Embryonic facial prominence (tissue), 1 donor: ENCODE measurements around the gene SMG1.

ENCODE experiments used
- DNase-seq: peaks from one replicate; pipeline ENCODE4 v3.0.0-alpha.2; 2016; ENCODE audit errors: extremely low spot score

SMG1 gene

DNA sequence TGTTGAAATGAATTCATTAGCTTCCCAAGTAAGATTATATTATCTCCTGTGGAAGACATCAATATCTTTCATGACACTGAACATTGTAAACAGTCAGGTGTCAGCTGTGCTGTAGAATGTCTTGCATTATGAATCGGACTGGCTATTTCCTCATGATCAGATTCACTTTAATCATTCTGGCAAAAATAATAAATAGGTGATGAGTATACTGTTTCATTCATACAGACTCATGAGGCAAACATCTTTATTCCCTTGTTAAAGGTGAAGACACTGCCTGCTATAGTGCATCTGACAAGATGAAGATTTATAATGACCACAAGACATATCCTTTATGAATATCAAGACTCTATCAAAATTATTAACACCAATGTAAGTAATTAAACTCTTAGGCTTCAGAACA lies 73.6 kb downstream of the SMG1 start:
- DNase-seq: no peak

DNA sequence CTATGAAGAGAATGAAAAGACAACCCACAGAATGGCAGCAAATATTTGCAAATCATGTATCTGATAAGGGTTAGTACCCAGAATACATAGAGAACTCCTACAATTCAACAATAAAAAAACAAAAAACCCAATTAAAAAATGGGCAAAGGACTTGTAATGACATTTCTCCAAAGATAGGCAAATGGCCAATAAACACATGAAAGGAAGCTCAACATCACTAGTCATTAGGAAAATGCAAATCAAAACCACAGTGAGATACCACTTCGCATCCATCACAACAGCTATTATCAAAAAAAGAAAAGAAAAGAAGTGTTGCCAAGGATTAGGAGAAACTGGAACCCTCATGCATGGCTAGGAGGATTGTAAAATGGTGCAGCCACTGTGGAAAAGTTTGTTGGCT lies 79.8 kb downstream of the SMG1 start:
- no peak for DNase-seq

DNA sequence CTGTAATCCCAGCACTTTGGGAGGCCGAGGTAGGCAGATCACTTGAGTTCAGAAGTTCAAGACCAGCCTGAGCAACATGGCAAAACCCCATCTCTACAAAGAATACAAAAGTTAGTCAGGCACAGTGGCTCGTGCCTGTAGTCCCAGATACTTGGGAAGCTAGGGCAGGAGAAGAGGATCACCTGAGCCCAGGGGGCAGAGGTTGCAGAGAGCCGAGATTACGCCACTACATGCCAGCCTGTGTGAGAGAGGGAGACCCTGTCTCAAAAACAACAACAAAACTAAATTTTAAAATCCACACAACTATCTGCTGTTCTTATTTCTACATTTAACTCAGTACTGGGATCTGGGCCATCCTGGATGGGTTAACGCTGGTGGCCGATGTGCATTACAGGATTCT lies 83.6 kb downstream of the SMG1 start:
- DNase-seq: no peak

DNA sequence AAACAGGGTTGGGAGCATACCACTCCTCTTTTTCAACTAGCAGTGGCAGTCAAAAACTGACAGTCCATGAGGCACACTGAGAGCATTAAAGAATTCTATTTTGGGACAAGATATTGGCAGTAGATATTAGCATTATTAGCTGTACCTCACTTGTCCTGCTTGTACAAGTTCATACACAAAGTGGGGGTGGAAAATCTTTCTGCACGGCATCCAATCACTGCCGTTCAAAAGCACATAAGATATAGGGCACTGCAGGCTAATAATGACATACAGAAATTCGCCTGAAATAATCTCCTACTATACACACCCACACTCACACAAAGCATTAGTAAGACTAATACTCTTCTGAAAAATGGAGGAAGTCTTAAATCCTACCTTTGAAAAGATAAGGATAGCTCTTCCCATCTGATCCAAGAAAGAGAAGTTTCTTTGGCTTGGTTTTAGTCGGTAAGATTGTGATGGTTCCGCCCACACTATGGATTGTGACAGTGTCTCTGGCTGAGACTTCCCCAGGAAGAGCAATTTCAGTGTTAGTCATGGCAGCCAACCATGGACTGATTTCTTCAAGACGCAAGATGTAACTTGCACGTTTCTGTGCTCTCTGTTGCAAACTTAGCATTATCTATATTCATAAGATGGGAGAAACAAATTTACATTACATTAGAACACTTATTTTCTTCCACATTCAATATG lies 84.2 kb downstream of the SMG1 start:
- no peak for DNase-seq

DNA sequence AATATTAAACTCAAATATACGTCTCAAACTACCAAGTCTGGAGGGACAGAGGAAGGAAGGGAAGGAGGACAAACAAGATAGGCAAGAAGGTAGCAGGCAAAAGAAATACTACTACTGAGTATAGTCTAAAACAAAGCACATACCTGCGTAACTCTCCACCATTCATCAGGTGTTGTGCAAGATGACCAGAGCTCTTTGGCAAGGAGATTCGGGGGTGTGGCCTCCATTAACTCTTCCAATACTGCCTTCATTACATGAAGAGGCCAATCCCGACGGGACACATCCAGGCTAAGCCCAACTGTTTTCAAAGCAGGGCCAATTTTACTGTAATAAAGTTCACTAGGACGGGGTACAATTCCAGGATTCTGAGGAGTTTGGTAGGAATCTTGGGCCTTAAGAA lies 86.7 kb downstream of the SMG1 start:
- DNase-seq: no peak

DNA sequence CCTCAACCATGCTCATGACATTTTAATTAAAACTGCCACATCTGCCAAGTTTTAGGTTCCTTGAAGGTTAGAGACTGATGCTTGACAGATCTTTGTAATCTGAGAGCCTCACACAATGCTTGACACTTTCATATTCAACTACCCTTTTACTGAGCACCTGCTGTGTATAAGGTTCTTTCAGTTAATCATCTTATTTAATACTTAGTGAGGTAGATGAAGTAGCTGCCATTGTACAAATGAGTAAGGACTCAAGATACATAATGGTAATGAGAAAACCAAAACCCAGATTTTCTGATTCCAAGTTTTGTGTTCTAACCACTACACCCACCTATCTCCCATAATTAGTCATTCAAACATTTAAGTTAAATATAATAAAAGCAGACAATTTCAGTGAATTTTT lies 89.5 kb downstream of the SMG1 start:
- DNase-seq: no peak

DNA sequence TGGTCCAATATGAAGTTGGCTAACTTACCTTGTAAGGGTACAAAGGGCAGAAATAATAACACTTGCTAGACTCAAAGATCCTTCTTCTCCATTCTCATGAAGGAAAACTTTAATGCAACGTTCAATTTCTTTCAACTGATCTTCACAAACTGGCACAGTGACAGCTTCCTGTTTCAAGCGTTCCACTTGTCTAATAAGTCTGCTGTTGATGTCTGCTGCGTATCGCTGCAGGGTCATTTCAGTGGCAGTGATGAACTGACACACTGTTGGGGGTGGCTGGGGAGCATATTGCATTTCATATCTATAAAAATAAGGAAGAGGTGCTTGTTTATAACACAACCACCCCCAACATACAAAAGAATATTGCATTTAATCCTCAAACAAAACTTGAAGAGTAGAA lies 91.3 kb downstream of the SMG1 start:
- no peak for DNase-seq

DNA sequence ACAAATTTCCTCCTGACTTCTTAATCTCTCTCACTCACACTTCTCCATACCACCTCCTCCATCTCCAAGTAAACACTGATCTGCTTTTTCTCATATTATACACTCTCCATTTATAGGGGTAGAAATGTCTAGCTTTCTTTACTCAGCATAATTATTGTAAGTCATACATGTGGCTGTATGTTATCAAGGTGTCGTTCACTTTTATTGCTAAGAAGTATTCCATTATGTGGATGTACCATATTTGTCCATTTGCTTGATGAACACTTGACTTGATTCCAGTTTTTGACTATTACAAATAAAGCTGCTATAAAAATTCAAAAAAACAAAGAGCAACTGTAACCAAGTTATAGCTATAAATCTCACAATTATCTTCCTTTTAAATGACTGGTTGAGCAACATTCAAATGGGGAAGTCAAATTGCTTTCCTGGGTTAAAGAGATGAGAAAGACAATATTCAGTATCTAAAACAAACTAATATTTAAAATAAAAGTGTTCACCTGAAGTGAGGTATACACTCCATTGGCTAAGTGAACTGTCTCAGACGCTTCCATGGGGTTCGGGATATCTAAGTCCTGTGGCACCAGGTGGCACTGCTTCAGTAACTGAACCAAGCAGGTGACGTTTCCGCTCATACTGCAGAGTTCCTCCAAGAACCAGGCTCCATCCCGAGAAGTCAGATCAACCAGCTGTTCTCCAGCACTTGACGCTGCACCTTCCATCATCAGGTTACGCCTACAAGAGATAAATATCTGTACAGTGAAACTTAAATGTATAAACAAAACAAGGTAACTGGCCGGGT lies 92.3 kb downstream of the SMG1 start:
- no peak for DNase-seq

DNA sequence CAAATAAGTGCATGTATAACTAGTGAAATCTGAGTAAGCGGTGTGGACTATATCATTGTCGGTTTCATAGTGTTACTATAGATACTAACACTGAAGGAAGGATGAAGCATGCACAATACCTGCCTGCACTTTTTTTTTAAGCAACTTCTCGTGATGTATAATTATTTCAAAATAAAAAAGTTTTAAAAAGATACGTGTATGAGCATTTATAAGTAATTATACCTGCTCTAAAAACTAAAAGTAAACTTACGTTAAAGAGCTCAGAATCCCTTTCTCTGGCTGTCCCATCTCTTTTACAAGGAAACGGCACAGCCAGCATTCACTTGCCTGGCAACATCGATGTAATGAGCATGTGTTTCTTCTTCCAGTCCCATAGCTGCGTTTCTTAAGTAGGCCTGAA lies 93.6 kb downstream of the SMG1 start:
- no peak for DNase-seq

DNA sequence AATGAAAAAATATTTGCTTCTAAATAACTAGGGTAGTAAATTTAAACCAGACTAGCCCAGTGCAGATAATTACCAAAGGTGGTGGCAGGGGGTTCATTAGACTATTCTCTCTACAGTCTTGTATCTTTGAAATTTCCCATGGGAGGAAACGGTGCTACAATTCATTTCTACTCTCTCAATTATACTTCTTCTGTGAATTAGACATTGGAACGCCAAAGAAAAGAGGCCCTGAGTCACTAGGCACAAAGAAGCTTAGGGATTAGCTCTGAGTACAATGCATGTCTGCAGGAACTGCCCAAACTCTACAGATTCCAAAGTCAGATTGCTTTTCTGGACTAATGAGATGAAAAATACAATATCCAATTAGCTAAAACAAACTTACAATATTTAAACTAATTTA lies 94.2 kb downstream of the SMG1 start:
- no peak for DNase-seq

DNA sequence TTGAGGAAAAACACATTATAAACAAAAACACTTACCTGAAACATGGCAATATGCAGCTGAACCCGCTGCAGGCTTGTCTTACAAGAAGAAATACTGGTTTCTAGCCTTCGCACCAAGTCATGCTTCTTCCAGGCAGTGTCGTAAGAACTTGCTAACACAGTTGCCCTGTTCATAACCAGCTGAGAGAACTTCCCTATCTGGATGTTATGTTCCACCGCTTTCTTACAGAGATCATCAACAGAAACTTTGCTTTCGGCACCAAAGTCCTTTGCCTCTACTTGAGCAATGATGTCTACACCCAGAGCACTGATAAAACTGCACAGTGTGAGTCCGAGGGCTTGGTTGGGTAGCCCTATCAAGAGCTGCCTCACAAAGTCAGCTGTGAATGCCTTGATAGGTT lies 97.0 kb downstream of the SMG1 start:
- DNase-seq: no peak

DNA sequence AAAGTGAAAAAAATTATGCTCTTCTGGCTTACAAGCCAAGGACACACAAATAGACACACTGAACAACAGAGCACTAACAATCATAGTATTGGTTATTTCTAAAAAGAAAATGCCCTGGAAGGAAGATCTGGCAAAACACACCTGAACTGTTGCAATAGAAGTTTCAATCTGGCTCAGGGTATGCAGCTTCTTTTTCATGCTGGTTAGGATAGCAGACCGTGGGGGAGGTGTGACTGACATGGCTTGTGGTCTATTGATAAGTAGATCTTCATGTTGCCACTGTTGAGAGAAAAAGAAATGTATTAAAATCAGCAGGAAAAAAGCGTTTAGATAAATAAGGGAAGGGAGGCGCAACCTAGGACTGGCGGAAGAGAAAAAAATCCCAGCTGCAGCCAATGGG lies 98.3 kb downstream of the SMG1 start:
- DNase-seq: no peak

DNA sequence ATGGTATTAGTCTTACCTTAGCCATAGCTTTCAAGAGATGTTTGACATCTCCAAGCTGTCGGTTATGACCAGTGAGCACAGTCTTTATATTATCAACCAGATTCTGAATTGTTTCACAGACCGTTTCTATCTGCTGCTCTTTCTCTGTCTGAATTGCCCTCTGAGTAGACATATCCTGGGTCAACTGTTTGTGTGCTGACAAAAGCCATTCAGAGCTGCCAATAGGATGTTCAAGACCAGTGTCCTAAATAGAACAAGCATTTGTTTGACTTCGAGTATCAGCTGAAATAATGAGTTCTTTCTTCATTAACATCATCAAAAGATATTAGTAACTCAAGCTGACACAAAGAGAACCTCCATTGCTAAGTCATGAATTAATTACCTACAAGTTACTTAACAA lies 109.9 kb downstream of the SMG1 start:
- DNase-seq: no peak

DNA sequence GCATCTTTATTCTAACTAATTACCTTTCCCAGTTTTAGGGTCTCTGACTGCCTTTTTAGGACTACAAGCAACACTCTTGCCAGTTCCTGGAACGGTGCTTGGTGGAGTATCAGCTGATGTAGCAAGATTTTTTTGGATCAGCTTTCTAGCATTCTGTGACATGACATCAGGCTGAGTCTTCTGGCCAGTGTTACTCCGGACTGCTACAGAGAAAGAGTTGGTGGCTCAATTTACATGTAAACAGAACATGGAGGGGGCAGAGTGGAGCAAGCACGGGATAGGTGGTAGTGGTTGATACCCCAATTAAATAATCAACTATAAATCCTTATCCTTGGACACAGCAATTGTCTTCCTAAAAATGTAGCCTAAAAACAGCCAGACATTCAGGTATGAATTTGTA lies 114.3 kb downstream of the SMG1 start:
- DNase-seq: no peak

DNA sequence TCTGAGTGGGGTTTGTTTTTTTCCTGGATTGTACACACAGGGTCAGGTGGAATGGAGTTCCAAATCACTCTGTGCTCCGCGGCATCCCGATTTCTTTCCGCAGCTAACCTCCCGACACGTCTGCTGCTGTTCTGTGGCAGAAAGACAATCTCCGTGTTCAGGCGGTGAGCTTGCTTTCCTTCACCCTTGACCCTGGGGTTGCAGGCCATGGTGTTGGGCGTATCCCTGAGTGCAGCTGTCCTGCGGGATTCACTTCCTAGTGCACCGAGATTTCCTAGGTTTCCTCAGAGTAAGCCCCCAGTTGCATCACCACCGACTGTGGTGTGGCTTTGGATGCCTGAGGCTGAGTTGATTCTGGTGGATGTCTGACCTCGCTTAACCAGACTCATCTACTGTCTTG lies 117.0 kb downstream of the SMG1 start:
- DNase-seq: no peak

DNA sequence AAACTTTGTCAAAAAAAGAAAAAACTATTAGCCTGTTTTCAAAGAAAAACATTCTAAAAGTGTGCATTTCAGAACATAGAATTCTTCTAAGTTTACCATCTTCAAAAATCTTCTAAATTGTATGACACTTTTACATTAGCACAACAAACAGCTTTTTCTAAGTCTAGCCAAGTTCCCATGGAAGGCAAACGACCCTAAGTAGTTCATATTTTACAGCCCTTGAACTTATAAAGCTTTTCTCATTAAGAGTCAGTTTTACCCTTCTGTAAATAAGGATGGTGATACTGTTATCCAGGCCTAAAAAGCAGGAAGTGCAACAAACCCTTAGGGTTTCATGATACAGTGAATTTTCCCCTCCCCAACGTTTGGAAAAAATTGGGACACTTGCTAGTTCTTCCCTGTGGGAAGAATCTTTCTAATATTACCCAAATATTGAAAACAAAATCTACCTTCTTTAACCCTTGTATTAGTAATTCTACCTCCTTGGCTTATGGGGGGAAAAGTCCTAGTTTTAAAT lies 120.9 kb downstream of the SMG1 start:
- DNase-seq: no peak

DNA sequence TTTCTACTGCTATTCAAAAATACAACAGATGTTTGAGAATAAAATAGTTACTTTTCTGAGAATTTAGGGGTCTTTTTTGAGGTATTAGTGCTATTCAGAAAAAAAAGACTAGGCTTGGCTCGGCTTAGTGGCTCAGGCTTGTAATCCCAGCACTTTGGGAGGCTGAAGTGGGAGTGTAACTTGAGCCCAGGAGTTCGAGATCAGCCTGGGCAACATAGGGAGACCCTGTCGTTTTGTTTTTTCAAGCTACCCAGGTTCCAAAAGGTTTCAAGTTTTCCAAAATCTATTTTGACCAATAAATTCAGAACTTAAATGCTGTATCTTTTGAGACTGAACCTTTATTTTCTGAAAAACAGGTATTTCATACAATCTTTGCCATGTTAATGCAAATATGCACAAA lies 121.7 kb downstream of the SMG1 start:
- no peak for DNase-seq

DNA sequence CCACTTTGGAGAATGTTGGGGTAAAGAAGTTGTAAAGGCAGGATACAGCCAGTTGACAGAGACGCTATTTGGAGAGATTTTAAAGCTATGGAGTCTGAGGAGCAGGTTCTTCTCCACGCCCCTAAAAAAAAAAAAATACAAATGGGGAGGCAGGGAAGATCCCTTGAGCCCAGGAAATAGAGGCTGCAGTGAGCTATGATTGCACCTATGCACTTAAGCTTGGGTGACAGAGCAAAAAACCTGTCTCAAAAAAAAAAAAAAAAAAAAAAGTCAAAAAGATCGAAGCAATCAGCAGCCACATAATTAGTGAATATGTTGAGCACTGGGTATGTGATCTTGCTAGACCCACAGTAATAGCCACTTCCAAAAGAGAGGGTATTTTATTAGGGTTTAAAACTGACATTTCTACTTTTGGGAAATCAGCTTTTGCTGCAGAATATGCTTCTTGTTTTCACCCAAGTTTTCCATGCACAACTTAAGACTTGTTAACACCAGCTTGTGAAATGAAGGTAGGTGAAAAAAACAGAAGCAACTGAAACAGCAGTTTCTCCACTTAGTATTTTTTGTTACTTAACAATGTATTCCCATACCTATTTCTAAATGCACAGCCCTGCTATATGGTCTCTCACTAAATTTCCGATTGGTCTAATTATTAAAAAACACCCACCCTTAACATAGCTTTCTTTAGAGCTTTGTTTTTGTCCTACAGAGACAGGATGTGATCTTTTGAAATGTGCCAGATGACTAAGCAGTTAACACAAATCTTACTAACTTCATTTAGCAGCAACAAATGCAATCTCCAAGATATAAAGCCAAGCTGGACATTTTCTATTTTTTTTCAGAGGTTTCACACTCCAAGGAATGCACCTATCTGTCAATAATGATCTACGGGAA lies 122.4 kb downstream of the SMG1 start:
- no peak for DNase-seq

DNA sequence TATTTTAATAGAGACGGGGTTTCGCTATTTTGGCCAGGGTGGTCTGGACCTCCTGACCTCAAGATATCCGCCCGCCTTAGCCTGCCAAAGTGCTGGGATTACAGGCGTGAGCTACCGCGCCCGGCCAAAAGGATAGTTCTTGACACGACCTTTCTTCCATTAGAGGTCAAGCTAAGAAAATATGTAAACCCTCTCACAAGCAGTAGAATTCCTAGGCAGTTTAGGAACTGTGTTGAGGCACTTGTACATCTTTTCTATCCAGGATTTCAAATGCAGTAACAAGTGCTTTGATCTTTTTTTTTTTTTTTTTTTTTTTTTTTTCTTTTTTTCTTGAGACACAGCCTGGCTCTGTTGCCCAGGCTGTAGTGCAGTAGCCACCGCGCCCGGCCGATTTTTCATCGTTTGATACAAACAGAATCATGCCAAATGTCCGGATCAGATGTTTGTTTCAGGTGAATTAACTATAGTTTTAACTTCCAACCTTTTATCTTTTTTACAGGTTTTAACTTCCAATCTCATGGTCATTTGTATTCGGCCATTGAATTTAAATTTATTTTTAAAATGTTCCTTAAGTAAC lies 123.4 kb downstream of the SMG1 start:
- DNase-seq: no peak

DNA sequence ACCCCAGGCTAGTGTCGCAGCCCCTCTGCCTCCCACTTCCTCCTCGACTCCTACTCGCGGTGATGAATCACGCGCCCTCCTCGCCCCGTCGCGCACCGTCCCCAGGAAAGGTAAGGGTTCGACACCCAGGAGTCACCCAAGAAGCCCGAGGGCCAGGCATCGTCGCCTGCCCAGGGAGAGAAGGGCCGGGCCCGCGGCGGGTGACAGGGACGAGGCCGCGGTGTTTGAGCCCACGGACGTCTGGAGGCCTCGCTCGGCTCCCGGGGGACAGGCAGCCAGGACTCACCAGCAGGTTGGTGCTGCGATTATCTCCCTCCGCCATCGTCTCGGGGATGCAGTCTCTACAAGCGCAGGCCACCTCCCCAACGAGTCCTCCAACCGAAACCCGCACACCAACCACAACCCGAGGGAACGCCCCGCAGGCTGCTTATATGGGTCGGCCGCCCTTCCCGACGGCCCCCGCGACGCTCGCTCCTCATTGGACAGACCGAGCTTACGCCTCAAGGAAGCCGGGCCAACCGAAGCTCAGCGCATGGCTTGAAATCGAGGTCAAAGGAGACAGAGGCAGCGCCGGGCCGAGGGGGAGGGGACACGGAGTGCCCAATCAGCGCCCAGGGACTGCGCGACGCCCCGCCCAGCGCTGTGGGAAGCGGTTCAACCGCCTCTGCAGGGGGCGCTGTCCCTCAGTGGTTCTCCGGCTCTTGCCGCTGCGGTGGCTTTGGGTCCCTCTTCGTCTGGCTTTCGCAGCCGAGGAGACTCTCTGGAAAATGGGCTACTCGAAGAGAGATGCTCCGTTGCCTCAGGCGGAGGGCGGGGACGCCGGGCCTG lies 124.8 kb downstream of the SMG1 start, which contains the start of gene ARL6IP1:
Gene ARL6IP1 (minus strand): TSS at position 405 of the 828 bp plus-strand sequence. CDS start 83 bp downstream, at position 322.
- peak; percentile 98 for DNase-seq

DNA sequence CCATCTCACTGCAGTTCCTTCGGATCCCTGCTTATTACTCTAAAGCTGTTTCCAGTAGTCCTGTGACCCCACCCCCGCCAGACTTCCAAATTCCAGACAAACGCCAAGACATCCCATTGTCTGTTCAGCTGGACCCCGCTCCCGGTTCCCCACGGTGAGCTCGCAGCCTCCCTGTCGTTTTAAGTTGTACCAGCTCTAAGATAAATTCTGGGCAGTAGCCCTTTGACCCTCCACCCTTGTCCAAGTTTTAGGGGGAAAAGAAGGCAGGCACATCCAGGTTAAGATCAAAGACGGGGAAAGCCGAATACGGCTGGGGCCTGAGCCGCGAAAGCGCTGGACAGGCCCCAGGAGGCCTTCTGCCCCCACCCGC lies 125.4 kb downstream of the SMG1 start:
- DNase-seq: no peak
